Activated CD8-positive, alpha-beta memory T cell treated with anti-CD3 and anti-CD28 coated beads, Interleukin-2, amount 50 U/mL, for 24 hours (primary cell): ENCODE results near the gene ADPRS.

Source experiments
- DNase-seq: peaks from one replicate; pipeline ENCODE4 v3.0.0-alpha.2; 2020; ENCODE audit errors: extremely low read depth

ADPRS gene

GRCh38 chr1:36088577-36089392, at the start of gene ADPRS:
TSS of gene ADPRS (plus strand) at chr1:36088892. CDS start at chr1:36088905, 13 bp downstream.
- DNase-seq, result peak; percentile 73

GRCh38 chr1:36040238-36040637, 48.5 kb upstream of the ADPRS start:
- no peak for DNase-seq

DNA sequence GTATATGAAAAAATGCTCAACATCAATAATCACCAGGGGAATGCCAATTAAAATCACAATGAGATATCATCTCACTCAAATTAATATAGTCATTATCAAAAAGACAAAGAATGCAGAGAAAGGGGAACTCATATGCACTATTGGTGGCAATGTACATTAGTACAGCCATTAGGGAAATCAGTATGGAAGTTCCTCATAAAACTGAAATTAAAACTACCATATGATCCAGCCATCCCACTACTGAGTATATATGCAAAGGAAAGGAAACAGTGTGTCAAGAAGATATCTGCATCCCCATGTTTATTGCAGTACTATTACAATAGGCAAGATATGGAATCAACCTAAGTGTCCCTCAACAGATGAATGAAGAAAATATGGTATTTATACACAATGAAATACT, 36.9 kb upstream of the ADPRS start:
- no peak for DNase-seq

GRCh38 chr1:36053978-36054377, 34.7 kb upstream of the ADPRS start:
- DNase-seq, result no peak

GRCh38 chr1:36055706-36056105, 33.0 kb upstream of the ADPRS start:
- no peak for DNase-seq

DNA sequence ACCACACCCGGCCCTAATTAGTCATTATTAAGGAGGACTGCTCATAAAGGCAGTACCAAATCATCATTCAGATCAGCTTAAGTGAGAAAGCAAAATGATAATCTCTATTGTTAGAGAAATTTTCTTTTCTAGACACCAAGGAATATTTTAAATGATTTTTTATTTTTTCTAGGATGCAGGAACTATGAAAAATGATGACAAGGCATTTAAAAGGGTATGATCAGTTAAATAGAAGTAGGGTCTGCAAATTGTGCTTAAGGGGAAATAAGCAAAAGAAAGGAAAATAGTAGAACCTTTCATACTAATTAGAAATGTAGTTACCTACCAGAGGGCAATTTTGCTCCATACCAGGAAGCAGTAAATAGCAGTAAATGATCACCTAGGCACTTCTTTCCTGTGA, 26.4 kb upstream of the ADPRS start:
- no peak for DNase-seq

DNA sequence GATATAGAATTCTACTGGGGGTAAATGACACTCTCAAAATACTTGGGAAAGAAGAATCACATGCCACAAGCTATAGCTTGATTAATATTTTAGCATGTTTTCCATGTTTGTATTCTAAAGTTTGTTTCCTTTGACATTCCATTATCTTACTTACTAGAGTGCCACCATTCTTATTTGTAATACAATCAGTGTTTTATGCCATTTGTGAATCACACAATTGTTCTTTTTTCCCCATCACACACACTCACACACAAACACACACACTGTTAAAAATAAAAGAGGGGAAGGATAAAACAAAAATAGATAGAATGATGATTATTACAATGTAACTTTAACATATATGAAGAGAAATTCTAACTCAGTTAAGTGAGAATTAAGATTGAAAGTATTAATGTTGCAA, 20.8 kb upstream of the ADPRS start:
- no peak for DNase-seq

- DNase-seq, result no peak
Observed at GRCh38 chr1:36068866-36069265, 19.8 kb upstream of the ADPRS start.

DNA sequence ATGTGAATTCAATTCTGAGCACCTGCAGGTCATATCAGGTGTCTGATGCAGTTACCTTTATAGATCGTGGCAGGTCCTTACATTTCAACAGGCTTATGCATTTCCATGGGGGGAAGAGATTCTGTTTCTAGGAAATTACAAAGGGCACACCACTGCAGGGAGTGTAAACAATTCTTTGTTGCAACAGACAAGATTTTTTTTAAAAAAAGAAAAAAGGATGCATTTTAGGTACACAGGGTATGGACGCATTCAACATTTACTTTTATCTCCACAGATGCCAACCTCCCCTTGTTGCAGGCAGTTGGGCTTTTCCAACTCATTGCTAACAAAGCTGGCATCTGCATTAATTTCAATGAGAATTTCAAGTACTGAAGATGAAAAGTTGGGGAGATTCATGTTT, 18.3 kb upstream of the ADPRS start:
- no peak for DNase-seq

DNA sequence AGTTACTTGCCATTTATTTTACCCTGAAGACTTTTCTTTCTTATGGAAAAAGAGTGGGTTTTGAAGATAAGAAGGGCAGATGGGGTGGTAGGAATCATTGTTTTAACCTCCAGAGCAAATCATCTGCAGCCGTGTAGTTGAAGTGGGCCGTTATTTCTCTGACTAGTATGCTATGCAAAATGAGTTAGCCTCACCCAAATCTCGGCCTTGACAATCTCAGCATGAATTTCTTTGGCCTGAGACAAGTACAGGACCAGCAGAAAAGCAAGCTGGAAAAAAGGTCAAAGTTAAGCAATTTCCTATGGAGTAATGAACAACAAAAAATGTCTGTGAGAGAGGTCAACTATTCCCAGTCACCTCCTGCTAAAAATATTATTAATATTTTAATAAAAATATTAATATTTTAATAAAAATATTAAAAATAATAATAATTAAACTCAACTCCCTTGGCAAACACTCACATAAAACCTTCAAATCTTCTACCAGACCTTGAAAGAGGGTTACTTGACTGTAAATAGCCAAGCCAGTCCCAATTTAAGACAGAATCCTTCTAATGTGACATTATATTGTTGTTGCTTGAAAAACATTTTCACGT, 11.6 kb upstream of the ADPRS start:
- DNase-seq, result no peak

GRCh38 chr1:36080236-36080635, 8.5 kb upstream of the ADPRS start:
- DNase-seq, result no peak

GRCh38 chr1:36080801-36081200, 7.9 kb upstream of the ADPRS start:
- no peak for DNase-seq

- DNase-seq, result no peak
Observed at GRCh38 chr1:36081926-36082485, 6.7 kb upstream of the ADPRS start.

GRCh38 chr1:36083219-36083618, 5.5 kb upstream of the ADPRS start:
- no peak for DNase-seq

GRCh38 chr1:36083635-36084496, 4.8 kb upstream of the ADPRS start, which contains the start of gene TEKT2:
TSS of gene TEKT2 (plus strand) at chr1:36084094. CDS start at chr1:36084922, 828 bp downstream.
- DNase-seq, result no peak

- DNase-seq, result no peak
Observed at GRCh38 chr1:36084497-36085115, 4.1 kb upstream of the ADPRS start.

DNA sequence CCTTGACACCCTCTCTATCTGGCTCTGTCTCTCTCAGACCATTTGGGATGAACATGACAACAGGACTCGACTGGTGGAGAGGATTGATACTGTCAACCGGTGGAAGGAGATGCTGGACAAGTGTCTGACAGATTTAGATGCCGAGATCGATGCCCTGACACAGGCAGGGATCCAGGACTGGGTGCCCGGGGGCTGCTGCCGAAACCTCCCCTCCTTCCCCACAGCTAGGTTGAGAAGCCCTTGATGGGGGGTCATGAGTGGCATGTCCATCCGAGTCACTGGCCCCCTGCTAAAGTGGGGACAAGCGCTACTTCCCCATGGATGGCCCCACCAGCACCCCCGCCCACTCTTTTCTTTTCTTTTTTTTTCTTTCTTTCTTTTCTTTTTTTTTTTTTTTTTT, 3.6 kb upstream of the ADPRS start:
- no peak for DNase-seq

- DNase-seq, result no peak
Observed at GRCh38 chr1:36085686-36086526, 2.8 kb upstream of the ADPRS start.

DNA sequence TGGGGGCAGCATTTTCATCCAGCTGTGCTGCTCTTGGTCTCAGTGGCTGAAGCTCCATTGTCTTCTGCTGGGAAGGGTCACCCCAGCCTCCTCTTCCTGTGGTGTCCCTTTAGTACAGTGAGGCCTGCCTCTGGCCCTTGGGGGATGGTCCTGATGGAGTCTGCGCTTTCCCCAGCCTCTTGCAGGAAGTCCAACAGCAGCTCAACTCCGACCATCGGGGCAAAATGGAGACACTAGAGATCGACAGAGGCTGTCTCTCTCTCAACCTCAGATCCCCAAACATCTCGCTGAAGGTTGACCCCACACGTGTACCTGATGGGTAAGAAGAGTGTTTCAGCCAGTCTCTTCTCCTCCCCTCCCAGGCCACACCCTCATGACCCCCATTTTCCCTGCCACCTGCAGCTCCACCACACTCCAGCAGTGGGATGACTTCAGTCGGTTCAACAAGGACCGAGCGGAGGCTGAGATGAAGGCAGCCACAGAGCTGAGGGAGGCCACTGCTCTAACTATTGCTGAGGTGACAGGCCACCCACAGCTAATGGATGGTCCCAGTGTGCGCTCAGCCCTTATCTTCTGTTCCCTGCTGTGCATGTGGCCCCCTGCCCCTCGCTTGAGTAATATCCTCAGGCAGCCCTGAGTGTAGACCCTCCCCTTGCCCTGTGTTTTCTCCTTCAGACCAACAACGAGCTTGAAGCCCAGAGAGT, 2.0 kb upstream of the ADPRS start:
- DNase-seq, result no peak
